IgD-negative memory B cell (primary cell): ENCODE measurements around the gene ACP5. TPM values are rescaled to one million over a fixed set of nuclear protein-coding genes. Genes with fewer than 3 reads are reported as not detected.
"Not testable (repeated sequence)": the region's sequence is repeated elsewhere in the genome, so short reads cannot be mapped to it uniquely, and the experiment has no call there.

ENCODE experiments used
- H3K27ac Mint-ChIP-seq, 3 donors: one replicate each; pipeline ENCODE4 v1.8.0; 2020 to 2022; ENCODE audit warnings: mild to moderate bottlenecking in 3 of 3, mixed read lengths in 3 of 3, moderate library complexity in 1 of 3
- H3K27me3 Mint-ChIP-seq: one replicate; pipeline ENCODE4 v1.8.0; 2021; ENCODE audit warnings: mixed read lengths
- H3K36me3 Mint-ChIP-seq: one replicate; pipeline ENCODE4 v1.8.0; 2020; ENCODE audit warnings: mild to moderate bottlenecking, mixed read lengths
- H3K4me1 Mint-ChIP-seq, 3 donors: one replicate each; pipeline ENCODE4 v1.8.0; 2020 to 2022; ENCODE audit warnings: mixed read lengths in 3 of 3, mild to moderate bottlenecking in 1 of 3
- H3K4me3 Mint-ChIP-seq, 4 donors: one replicate each; pipeline ENCODE4 v1.8.0; 2020 to 2022; ENCODE audit warnings: mild to moderate bottlenecking in 4 of 4, mixed read lengths in 4 of 4, moderate library complexity in 3 of 4
- H3K9me3 Mint-ChIP-seq, 3 donors: one replicate each; pipeline ENCODE4 v1.8.0; 2020 to 2021; ENCODE audit warnings: mixed read lengths in 3 of 3, mild to moderate bottlenecking in 1 of 3
- polyA plus RNA-seq: library from polyadenylated mRNA; unstranded; fragments of 300-500 nt; fragmentation: Illumina TruSeq; gene quantifications from one replicate; pipeline ENCODE4 v1.2.3, GENCODE V29; 2021

Gene ACP5
- 109 TPM for polyA plus RNA-seq

DNA sequence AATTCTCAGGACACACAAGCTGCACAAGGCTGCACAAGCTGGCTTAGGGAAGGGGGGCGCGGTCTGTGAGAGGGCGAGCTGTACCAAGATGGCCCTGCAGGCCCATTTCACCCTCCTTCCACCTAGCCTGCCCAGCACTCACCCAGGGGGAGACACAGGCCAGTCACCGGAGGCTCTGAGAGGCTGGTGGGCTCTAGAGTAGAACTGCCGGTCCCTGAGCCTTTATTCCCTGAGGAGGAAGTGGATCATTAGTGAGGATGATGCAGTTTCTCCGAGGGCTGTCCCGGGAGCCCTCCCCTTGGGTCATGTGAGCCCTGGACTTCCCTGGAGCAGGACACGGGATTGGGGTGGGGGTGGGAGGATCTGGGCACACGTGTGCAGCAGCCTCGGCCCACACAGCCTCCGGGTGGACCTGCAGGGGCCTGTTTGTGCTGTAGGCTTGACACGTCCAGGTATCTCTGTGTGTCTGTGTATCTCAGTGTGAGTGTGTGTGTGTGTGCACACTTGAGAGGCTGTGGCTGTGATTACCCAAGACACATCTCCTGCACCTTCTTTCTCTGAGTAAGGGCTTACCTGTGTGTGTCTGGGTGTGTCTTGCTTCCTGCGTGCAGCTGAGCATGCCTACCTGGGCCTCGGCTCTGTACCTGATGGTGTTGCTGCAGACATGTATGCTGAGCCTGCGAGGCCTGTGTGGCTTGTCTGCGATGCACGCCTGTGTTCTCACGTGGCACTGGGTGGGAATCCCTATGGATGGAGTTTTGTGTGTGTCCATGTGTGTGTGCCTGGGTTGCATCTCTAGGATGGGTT, at the start of gene ACP5:
TSS of gene ACP5 (minus strand) at position 195 of the 807 bp plus-strand sequence. CDS start 328 bp downstream, outside the sequence.
- Mint-ChIP-seq H3K4me1 (peaks cover 29 to 45% (median 29%) of the 10 kb centered on the region in 3 donors), H3K27me3 (no peaks in the 10 kb centered on the region), H3K9me3 (no peaks in the 10 kb centered on the region), H3K36me3 (peaks cover 2% of the 10 kb centered on the region), H3K4me3 (peak within 1 kb of the TSS; percentile 84 to 95 (median 91)), H3K27ac (peak within 1 kb of the TSS; percentile 41 to 92 (median 88))

DNA sequence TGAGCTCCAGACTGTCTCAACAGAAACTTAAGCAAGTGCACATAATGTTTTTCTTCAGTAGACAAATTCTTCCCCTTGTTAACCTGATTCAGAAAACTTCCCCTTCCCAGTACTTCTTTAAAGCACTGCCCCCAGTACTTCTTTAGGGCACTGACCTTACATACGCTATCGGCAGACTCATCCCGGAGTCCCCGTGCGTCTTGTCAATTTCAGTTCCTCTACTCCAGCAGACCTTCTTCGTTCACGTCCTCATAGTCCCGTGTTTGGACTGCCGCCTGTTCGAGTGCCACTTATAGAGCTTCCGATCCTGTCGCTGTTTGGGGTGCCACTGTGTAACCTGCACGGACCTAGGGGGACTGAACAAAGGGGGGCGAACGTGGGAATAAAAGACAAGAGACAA, 48.8 kb upstream of the ACP5 start:
- Mint-ChIP-seq H3K4me1 (peaks cover 11 to 14% (median 13%) of the 10 kb centered on the region in 3 donors), H3K27ac (no peak overlapping the region)

DNA sequence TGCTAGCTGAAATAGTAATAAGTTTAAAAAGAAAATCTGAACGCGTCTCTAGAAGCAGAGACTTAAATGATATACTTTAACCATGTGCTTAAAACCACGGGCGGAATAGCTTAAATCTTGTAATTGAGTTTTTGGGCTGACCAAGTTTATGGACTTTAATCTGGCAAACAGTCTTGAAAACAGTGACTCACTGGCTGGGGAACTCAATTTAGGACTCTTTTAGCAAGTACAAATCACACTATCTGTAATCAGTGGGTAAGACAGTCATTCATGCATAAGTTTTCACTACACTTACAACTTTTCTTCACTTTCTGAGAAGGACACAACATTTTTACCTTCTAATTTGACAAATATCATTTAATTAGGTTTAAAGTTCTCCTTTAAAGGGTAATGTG, 46.6 kb upstream of the ACP5 start:
- Mint-ChIP-seq H3K27me3 (peaks cover 14% of the 10 kb centered on the region), H3K36me3 (peaks cover 9% of the 10 kb centered on the region), H3K4me3 (peak overlapping the region in 1 of 4 donors; percentile 51), H3K9me3 (peaks cover 0 to 8% (median 0%) of the 10 kb centered on the region in 3 donors), H3K4me1 (peaks cover 11 to 14% (median 13%) of the 10 kb centered on the region in 3 donors), H3K27ac (no peak overlapping the region)

More for the DNA sequence above, 48.8 kb upstream of the ACP5 start:
- Mint-ChIP-seq H3K27me3 (peaks cover 19% of the 10 kb centered on the region), H3K36me3 (peaks cover under 1% of the 10 kb centered on the region), H3K9me3 (peaks cover 0 to 2% (median 2%) of the 10 kb centered on the region in 3 donors), H3K4me3 (no peak overlapping the region)

- H3K36me3 Mint-ChIP-seq: peaks cover 15% of the 10 kb centered on the region
- H3K9me3 Mint-ChIP-seq: peaks cover 0 to 15% (median 9%) of the 10 kb centered on the region in 3 donors
- peaks cover 11 to 14% (median 13%) of the 10 kb centered on the region in 3 donors for H3K4me1 Mint-ChIP-seq
- H3K4me3 Mint-ChIP-seq, H3K27ac Mint-ChIP-seq: not testable (repeated sequence)
- H3K27me3 Mint-ChIP-seq: peaks cover 14% of the 10 kb centered on the region
These were observed 45.0 kb upstream of the ACP5 start for GRCh38 chr19:11622401-11622800.

- Mint-ChIP-seq H3K27ac (no peak overlapping the region), H3K36me3 (peaks cover 22% of the 10 kb centered on the region), H3K4me1 (peaks cover 10% of the 10 kb centered on the region in 3 donors), H3K9me3 (peaks cover 2 to 22% (median 16%) of the 10 kb centered on the region in 3 donors), H3K27me3 (peaks cover 9% of the 10 kb centered on the region), H3K4me3 (no peak overlapping the region)
These were observed 43.1 kb upstream of the ACP5 start for GRCh38 chr19:11620553-11620952.

- Mint-ChIP-seq H3K9me3 (peaks cover 2 to 22% (median 16%) of the 10 kb centered on the region in 3 donors), H3K36me3 (peaks cover 28% of the 10 kb centered on the region), H3K27me3 (no peaks in the 10 kb centered on the region), H3K4me1 (no peaks in the 10 kb centered on the region), H3K4me3 (no peak overlapping the region), H3K27ac (no peak overlapping the region)
These were observed 40.0 kb upstream of the ACP5 start for GRCh38 chr19:11617180-11618062.

DNA sequence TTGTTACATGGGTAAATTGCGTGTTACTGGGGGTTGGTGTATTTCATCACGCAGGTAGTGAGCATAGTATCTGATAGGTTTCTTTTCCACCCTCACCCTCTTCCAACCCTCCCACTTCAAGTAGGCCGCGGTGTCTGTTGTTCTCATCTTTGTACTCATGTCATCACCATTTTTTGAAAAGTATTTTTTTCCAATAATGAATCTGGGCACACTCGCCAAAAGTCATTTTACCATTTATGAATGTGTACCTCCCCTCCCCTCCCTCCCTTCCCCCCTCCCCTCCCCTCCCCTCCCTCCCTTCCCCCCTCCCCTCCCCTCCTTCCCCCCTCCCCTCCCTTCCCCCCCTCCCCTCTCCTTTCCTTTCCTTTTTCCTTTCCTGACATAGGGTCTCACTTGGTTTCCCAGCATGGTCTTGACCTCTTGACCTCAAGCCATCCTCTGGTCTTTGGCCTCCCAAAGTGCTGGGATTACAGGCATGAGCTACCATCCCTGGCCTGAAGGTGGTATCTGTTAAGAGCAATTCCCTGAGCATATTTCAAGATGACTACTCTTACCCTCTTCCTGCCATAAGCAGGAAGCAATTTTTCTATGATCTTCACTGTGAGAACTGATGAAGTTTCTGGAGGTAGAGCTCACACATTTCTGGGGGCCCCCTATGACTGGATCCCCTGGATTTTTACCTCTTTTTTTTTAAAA, 35.5 kb upstream of the ACP5 start:
- Mint-ChIP-seq H3K27me3 (no peaks in the 10 kb centered on the region), H3K4me3 (no peak overlapping the region), H3K9me3 (peaks cover 2 to 15% (median 11%) of the 10 kb centered on the region in 3 donors), H3K4me1 (peaks cover 0 to 4% (median 2%) of the 10 kb centered on the region in 3 donors), H3K36me3 (peaks cover 19% of the 10 kb centered on the region), H3K27ac (no peak overlapping the region)

- Mint-ChIP-seq H3K36me3 (peaks cover 21% of the 10 kb centered on the region), H3K4me3 (no peak overlapping the region), H3K27ac (no peak overlapping the region), H3K27me3 (no peaks in the 10 kb centered on the region), H3K9me3 (peaks cover 2 to 10% (median 6%) of the 10 kb centered on the region in 3 donors), H3K4me1 (peaks cover 0 to 4% (median 2%) of the 10 kb centered on the region in 3 donors)
These were observed 34.3 kb upstream of the ACP5 start for GRCh38 chr19:11611730-11612129.

GRCh38 chr19:11606484-11606883, 29.0 kb upstream of the ACP5 start:
- H3K9me3 Mint-ChIP-seq: peaks cover 5 to 11% (median 7%) of the 10 kb centered on the region in 3 donors
- H3K27me3 Mint-ChIP-seq: no peaks in the 10 kb centered on the region
- H3K4me1 Mint-ChIP-seq: peaks cover 0 to 13% (median 8%) of the 10 kb centered on the region in 3 donors
- no peak overlapping the region for H3K27ac Mint-ChIP-seq
- H3K36me3 Mint-ChIP-seq: peaks cover 22% of the 10 kb centered on the region
- no peak overlapping the region for H3K4me3 Mint-ChIP-seq

DNA sequence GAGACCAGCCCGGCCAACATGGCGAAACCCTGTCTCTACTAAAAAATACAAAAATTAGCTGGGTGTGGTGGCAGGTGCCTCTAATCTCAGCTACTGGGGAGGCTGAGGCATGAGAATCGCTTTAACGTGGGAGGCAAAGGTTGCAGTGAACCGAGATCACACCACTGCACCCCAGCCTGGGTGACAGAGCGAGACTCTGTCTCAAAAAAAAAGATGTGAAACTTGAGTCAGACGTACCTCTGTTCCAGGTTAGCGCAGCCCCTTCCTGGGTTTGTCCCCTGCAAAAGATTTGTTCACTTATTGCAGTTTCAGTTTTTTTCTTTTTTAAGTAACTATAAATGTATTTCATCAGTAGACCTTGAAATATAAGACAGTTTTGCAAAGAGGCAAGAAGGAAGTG, 22.3 kb upstream of the ACP5 start:
- peaks cover 10% of the 10 kb centered on the region for H3K36me3 Mint-ChIP-seq
- not testable (repeated sequence) for H3K9me3 Mint-ChIP-seq, H3K27ac Mint-ChIP-seq, H3K27me3 Mint-ChIP-seq
- H3K4me3 Mint-ChIP-seq: peak overlapping the region in 2 of 4 donors; percentile 17 to 65
- H3K4me1 Mint-ChIP-seq: peaks cover 19 to 27% (median 24%) of the 10 kb centered on the region in 3 donors

DNA sequence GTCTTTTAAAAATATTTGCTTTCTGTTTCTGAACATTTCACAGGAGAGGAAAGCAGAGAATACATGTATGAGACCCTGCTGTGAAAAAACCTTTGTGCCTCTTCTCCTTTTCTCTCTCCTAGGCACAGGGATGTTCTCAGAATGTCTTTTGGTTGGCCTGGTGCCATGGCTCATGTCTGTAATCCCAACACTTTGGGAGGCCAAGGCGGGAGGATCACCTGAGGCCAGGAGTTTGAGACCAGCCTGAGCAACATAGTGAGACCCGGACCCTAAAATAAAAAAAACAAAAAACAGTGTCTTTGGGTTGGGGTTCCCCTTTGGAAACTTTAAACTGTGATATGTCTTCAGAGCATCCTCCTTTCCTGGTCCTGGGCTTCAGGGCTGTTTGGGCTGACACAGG, 21.3 kb upstream of the ACP5 start:
- Mint-ChIP-seq H3K27ac (peak overlapping the region in 2 of 3 donors; percentile 42 to 64), H3K9me3 (peaks cover 0 to 1% (median 0%) of the 10 kb centered on the region in 3 donors), H3K4me1 (peaks cover 19 to 27% (median 24%) of the 10 kb centered on the region in 3 donors), H3K36me3 (peaks cover 6% of the 10 kb centered on the region), H3K4me3 (peak overlapping the region; percentile 44 to 85 (median 78)), H3K27me3 (no peaks in the 10 kb centered on the region)

DNA sequence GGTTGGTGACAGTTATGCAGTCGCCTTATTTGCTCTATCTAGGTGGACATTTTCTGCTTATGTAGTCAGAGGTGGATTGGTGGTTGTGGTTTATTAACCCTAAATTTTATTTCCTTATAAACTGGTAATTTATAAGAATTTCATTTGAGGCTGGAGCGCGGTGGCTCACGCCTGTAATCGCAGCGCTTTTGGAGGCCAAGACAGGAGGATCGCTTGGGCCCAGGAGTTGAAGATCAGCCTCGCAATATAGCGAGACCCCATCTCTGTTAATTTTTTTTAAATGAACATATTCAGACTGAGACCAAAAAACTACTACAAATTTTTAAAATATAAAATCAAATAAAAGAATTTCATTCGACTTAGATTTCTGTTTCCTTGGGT, 20.6 kb upstream of the ACP5 start:
- H3K4me1 Mint-ChIP-seq: peaks cover 19 to 27% (median 24%) of the 10 kb centered on the region in 3 donors
- H3K36me3 Mint-ChIP-seq: peaks cover 6% of the 10 kb centered on the region
- no peaks in the 10 kb centered on the region for H3K27me3 Mint-ChIP-seq
- H3K9me3 Mint-ChIP-seq: peaks cover 0 to 1% (median 0%) of the 10 kb centered on the region in 3 donors
- H3K27ac Mint-ChIP-seq: peak overlapping the region in 2 of 3 donors; percentile 66 to 98
- peak overlapping the region; percentile 84 to 97 (median 85) for H3K4me3 Mint-ChIP-seq

DNA sequence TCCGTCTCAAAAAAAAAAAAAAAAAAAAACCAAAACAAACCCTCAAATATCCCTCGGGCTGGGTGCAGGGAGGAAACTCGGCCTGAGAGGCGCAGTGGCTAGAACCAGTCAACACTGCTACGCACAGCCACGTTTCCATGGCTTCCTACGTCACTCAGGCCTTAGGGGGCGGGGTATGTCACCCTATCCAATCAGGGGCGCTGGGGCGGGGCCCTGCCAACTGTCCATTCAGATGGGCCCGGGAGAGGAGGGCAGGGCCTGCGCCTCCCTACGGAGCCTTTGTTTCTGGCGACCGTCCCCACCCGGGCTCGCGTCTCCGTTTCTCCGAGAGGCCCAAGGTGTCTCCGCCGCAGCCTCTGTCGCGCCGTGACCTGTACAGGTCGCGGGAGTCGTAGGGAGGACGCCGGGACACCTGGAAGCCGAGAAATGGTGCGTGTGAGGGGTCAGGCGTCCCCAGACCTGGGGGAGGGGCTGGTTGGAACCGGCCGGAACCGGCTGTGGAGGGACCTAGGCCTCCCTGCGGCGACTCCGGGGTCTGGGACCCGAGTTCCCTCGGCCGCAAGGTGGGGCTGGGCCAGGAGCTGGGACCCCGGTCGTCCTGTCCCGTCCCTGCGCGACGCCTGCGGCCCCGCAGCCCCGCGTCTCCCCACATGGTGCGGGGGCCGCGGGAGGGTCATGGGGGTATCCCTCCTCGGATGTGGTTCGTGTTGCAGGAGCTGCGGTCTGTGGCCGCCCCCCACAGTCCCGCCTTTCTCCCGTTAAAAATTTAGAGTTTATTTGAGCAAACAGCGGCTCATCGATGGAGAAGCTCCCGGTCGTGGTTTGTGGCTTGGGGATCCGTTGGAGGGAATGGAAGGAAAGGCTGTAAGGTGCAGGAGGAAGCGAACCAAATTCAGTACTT, 20.0 kb upstream of the ACP5 start, which contains the start of gene ZNF627:
TSS of gene ZNF627 (plus strand) at position 282 of the 901 bp plus-strand sequence. CDS start at position 427, 145 bp downstream.
- peaks cover 0 to under 1% (median 0%) of the 10 kb centered on the region in 3 donors for H3K9me3 Mint-ChIP-seq
- H3K27ac Mint-ChIP-seq: peak within 1 kb of the TSS; percentile 80 to 98 (median 92)
- H3K4me1 Mint-ChIP-seq: peaks cover 19 to 24% (median 21%) of the 10 kb centered on the region in 3 donors
- peak within 1 kb of the TSS; percentile 85 to 97 (median 90) for H3K4me3 Mint-ChIP-seq
- H3K27me3 Mint-ChIP-seq: no peaks in the 10 kb centered on the region
- peaks cover 4% of the 10 kb centered on the region for H3K36me3 Mint-ChIP-seq
